Measurements from ENCODE around the gene BCOR.

Gene BCOR

DNA sequence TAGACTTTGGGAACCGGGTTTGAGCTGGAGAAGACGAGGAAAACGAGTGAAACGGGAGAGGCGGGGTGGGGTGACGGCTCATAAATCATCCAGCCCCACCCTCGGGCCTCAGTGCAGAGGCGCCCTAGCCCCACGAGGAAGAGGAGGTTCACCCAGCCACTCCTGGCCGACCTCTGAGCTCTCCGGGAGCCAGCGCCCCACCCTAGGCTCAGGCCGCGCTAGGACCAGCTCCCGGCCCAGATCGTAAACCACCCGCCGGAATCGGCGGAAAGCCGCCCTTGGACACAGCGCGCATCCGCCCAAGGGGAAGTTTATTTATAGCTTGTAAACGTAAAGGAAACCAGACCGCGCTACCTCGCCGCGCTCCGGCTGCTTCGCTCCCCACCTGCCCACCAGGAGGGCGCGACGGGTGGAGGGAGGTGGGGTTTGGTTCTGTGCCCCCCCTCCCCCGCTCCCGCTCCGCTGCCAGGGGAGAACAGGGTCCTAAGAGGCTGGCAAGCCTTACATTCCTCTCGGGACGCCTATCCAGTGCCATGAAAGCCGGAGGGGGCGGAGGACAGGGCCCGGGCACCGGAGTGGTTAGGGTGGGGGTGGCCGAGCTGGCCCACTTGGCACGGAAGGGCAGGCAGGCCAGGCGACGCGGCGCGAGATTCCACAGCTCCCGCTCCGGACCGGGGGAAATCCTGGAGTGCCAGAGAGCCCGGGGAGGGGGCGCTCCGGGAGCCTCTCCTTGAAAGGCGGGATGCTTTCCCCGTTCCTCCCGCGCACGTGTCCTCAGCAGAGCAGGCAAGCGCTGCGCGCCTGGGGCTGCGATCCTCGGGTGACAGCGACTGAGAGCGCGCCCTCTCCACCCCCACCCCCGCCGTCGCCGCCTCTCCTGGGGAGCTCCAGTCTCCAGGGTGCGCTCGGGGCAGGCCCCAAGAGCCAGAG, 84.2 kb downstream of the BCOR start:
- Histone ChIP-seq H3K4me1 (ENCODE audit: insufficient read depth, poor library complexity, severe bottlenecking) (peaks cover 12% of the 10 kb centered on the region), H3K36me3 (ENCODE audit: low read depth) (no peaks in the 10 kb centered on the region), H3K9me3 (ENCODE audit: severe bottlenecking) (no peaks in the 10 kb centered on the region), H3K27ac (ENCODE audit: poor library complexity, severe bottlenecking) (peak overlapping the region; percentile 76), H3K4me3 (ENCODE audit: severe bottlenecking) (peak overlapping the region; percentile 50), H3K27me3 (ENCODE audit: insufficient read depth, poor library complexity, severe bottlenecking) (no peaks in the 10 kb centered on the region)
- peak; percentile 66 for DNase-seq (ENCODE audit: low spot score)
- peak; percentile 62 for ATAC-seq (ENCODE audit: low read depth)
- TF ChIP-seq, protein P1, sequence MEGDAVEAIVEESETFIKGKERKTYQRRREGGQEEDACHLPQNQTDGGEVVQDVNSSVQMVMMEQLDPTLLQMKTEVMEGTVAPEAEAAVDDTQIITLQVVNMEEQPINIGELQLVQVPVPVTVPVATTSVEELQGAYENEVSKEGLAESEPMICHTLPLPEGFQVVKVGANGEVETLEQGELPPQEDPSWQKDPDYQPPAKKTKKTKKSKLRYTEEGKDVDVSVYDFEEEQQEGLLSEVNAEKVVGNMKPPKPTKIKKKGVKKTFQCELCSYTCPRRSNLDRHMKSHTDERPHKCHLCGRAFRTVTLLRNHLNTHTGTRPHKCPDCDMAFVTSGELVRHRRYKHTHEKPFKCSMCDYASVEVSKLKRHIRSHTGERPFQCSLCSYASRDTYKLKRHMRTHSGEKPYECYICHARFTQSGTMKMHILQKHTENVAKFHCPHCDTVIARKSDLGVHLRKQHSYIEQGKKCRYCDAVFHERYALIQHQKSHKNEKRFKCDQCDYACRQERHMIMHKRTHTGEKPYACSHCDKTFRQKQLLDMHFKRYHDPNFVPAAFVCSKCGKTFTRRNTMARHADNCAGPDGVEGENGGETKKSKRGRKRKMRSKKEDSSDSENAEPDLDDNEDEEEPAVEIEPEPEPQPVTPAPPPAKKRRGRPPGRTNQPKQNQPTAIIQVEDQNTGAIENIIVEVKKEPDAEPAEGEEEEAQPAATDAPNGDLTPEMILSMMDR (IDR thresholded peaks at IDR 0.05; ENCODE audit: poor library complexity, severe bottlenecking), result no peak

DNA sequence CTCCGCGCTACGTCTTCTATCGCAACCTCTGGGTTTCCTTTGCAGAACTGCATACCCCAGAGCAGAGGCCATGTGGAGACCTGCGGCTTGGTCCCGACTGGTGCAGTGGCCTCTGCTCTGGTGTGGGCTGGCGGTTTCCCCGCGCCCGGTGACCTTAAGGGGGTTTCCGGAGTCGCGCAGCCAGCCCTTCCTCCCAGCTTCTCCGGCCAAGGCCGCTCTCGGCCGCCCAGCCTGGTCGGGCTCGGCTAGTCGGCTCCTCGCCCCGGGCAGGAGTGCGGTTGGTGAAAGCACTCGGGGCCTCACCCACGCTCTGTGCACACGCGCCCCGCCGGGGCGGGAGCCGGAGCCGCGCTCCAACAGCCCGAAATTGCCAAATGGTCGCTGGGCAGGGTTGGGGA, 84.9 kb downstream of the BCOR start:
- TF ChIP-seq, protein P1 (IDR thresholded peaks at IDR 0.05; ENCODE audit: poor library complexity, severe bottlenecking), result no peak
- H3K27ac ChIP-seq (ENCODE audit: poor library complexity, severe bottlenecking), result peak overlapping the region; percentile 76
- H3K9me3 ChIP-seq (ENCODE audit: severe bottlenecking), result no peaks in the 10 kb centered on the region
- peak overlapping the region; percentile 50 for H3K4me3 ChIP-seq (ENCODE audit: severe bottlenecking)
- peaks cover 12% of the 10 kb centered on the region for H3K4me1 ChIP-seq (ENCODE audit: insufficient read depth, poor library complexity, severe bottlenecking)
- no peaks in the 10 kb centered on the region for H3K36me3 ChIP-seq (ENCODE audit: low read depth)
- ATAC-seq (ENCODE audit: low read depth) (peak; percentile 51), DNase-seq (ENCODE audit: low spot score) (no peak)
- no peaks in the 10 kb centered on the region for H3K27me3 ChIP-seq (ENCODE audit: insufficient read depth, poor library complexity, severe bottlenecking)

DNA sequence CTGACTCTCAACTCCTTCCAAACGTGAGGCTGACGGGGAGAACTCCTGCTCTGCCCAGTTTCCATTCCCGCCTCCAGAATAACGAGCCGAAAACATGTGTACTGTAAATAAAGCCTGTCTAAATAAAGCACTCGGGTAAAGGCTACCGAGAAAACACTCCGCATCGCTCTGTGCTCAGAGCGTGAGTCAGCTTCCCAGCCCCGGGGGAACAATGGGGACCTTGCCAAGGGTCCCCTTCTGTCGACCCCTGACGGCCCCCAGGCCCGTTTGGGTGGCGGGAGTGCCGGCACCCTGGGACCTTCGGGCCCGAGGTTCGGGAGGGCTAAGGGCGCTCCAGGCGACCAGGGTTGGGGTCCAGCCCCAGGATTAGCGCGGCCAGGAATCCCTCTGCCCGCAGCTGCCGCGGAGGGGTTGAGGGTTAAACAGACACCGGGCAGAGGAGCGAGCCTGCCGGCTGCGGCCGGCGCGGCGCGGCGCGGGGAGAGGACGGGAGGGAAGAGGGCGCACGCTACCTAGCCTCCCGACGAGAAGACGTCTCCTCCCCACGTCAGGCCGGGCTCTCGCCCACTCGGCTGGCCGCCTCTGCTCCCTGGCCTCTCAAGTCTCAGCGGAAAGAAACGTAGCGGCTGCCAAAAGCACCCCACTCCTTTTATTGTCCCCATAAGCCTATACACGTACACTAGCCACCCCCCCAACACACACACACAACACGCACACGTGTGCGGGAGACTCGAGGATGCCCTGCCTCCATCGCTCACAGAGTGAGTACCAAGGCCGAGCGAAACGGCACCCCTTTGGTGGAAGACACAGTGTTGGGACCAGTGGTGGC, 85.5 kb downstream of the BCOR start:
- peak overlapping the region; percentile 76 for H3K27ac ChIP-seq (ENCODE audit: poor library complexity, severe bottlenecking)
- TF ChIP-seq, protein P1 (IDR thresholded peaks at IDR 0.05; ENCODE audit: poor library complexity, severe bottlenecking), result no peak
- no peaks in the 10 kb centered on the region for H3K9me3 ChIP-seq (ENCODE audit: severe bottlenecking)
- peak; percentile 33; the same call in 2 of the 3 replicates for ATAC-seq (ENCODE audit: low read depth)
- H3K36me3 ChIP-seq (ENCODE audit: low read depth), result no peaks in the 10 kb centered on the region
- DNase-seq (ENCODE audit: low spot score), result no peak
- H3K4me1 ChIP-seq (ENCODE audit: insufficient read depth, poor library complexity, severe bottlenecking), result peaks cover 12% of the 10 kb centered on the region
- no peaks in the 10 kb centered on the region for H3K27me3 ChIP-seq (ENCODE audit: insufficient read depth, poor library complexity, severe bottlenecking)
- H3K4me3 ChIP-seq (ENCODE audit: severe bottlenecking), result peak overlapping the region; percentile 50

DNA sequence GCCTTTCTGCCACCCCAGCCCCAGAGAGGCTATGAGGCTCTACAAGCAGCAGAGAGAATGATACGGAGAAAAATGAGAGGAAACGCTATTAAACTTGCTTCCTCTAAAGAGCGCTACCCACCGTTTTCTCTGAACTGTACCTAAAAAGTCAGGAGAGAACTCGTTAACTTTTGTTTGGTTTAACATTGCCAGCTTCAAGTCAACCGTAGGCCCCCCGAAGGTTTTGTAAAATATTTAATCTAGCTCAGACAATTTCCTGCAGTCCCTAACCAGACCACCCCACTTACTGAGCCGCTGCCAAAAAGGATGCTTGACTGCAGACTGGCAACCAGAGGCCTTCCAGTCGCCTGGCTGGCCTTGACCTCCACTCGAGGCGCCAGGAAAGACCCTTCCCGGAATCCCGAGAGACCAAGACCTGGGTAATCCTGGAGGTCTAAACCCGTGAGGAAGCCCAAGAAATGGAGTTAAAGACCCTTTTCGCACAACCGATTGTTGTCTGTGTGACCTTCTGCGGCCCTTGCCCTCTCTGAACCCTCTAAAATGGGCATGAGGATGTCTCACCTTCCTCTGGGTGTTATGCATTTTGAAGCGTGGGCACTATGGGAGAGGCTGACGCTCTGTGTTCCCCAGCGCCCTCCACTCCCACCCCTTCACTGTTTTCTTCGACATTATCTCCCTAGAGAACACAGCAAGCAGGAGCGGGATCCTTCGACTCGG, 86.3 kb downstream of the BCOR start:
- TF ChIP-seq, protein P1 (IDR thresholded peaks at IDR 0.05; ENCODE audit: poor library complexity, severe bottlenecking), result no peak
- H3K27ac ChIP-seq (ENCODE audit: poor library complexity, severe bottlenecking), result peak overlapping the region; percentile 76

More for the DNA sequence above, 86.3 kb downstream of the BCOR start:
- Histone ChIP-seq H3K9me3 (ENCODE audit: severe bottlenecking) (no peaks in the 10 kb centered on the region), H3K36me3 (ENCODE audit: low read depth) (no peaks in the 10 kb centered on the region), H3K4me1 (ENCODE audit: insufficient read depth, poor library complexity, severe bottlenecking) (peaks cover 12% of the 10 kb centered on the region), H3K4me3 (ENCODE audit: severe bottlenecking) (no peak overlapping the region), H3K27me3 (ENCODE audit: insufficient read depth, poor library complexity, severe bottlenecking) (no peaks in the 10 kb centered on the region)
- ATAC-seq (ENCODE audit: low read depth) (no peak), DNase-seq (ENCODE audit: low spot score) (no peak)

All from RWPE2 (cell line).